ENCODE data around the gene TDRD3.

Gene TDRD3

DNA sequence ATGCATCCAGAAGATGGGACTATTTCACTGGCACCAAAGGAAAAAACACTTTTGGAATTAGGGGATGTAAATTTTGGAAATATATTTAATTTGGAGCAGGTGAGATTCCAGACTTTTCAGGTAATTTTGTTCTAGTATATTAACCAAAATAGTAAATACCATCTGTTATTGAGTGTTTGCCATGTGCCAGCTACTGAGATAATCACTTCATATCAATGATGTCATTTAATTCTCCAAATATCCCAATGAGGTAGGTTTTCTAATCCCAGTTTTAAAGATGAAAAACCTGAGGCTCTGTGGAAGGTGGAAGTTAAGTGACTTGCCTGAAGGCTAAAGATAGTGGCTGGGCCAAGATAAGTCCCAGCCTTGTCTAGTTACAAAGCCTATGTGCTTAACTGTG lies 95.2 kb downstream of the TDRD3 start:
- no peak overlapping the region for H3K27ac ChIP-seq
- no peak for TF ChIP-seq CTCF (IDR thresholded peaks at IDR 0.05)
- TF ChIP-seq ZFX (IDR thresholded peaks at IDR 0.05; ENCODE audit: borderline replicate concordance), result no peak

DNA sequence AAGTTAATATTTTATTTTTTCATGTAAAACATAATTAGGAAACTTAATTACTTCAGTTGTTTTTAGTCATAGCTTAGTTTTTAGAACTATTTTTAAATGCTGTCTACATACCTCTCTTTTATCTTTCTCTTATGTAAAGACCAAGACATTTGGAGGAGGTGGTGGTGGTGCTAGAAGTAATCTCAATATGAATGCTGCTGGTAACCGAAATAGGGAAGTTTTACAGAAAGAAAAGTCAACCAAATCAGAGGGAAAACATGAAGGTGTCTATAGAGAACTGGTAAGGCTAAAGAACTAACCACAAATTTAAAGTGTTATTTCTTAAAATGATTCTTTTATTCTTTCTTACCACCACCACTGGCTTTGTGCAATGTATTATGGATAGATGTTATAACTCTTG lies 97.3 kb downstream of the TDRD3 start:
- no peak overlapping the region for H3K27ac ChIP-seq
- TF ChIP-seq ZFX (IDR thresholded peaks at IDR 0.05; ENCODE audit: borderline replicate concordance) (no peak), CTCF (IDR thresholded peaks at IDR 0.05) (no peak)

GRCh38 chr13:60501236-60501635 lies 104.2 kb downstream of the TDRD3 start:
- no peak overlapping the region for H3K27ac ChIP-seq
- TF ChIP-seq ZFX (IDR thresholded peaks at IDR 0.05; ENCODE audit: borderline replicate concordance) (no peak), CTCF (IDR thresholded peaks at IDR 0.05) (no peak)

- H3K27ac ChIP-seq, result no peak overlapping the region
- TF ChIP-seq ZFX (IDR thresholded peaks at IDR 0.05; ENCODE audit: borderline replicate concordance) (no peak), CTCF (IDR thresholded peaks at IDR 0.05) (no peak)
Measured at GRCh38 chr13:60509601-60510386, 112.8 kb downstream of the TDRD3 start.

DNA sequence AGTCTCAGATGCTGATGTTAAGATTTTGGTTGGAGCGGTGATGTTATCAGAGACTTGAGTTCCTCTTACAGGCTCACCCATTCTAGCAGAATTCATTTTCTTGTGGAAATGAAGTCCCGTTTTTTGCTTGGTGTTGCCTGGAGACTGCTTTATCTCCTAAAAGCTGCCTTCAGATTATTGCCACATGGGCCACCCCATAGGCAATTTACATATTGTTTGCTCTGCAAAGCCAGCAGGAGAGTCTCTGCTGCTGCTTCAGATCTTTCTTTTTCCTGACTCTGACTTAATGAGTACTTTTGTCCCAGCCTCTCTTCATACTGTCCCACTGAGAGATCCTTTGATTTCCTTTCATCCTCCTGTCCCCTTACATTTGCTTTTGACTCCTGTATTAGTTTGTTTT lies 114.6 kb downstream of the TDRD3 start:
- no peak overlapping the region for H3K27ac ChIP-seq
- TF ChIP-seq CTCF (IDR thresholded peaks at IDR 0.05) (no peak), ZFX (IDR thresholded peaks at IDR 0.05; ENCODE audit: borderline replicate concordance) (no peak)

DNA sequence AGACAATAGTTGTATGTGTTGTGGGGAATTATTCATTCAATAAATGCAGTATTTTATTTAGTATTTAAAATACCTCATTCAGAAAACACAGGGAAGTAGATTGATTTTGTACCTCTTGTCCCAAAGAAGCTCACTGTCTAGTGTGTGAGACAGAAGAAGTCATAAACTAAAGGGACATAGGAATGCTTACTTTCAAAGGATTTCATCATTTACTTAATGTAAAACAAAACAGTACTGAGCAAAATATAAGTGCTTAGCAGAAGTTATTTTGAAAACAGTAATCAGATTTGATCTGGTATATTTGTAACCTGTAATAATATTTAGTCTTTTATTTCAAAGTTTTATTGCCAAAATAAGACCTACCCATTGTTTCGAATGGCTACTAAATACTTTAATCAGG lies 117.9 kb downstream of the TDRD3 start:
- TF ChIP-seq CTCF (IDR thresholded peaks at IDR 0.05), result no peak
- TF ChIP-seq ZFX (IDR thresholded peaks at IDR 0.05; ENCODE audit: borderline replicate concordance), result no peak

DNA sequence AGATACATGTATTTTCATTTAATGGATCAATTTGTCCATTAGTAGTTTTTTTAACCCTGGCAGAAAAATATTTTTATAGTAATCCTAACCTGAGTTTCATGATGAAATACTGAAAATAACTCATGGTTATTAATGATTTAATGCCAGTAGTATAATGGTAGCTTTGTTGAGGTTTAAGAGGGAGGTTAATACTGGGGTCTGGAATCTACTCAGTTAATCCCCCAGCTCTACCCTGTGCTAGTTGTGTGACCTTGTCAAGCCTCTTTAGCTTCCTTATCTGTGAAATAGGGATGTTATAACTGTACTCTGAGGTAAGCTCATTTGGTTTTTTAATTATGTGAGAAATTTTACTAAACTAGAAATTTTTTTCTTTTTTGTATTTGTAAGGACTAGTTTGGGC lies 122.5 kb downstream of the TDRD3 start:
- H3K27ac ChIP-seq, result no peak overlapping the region
- no peak for TF ChIP-seq CTCF (IDR thresholded peaks at IDR 0.05)
- no peak for TF ChIP-seq ZFX (IDR thresholded peaks at IDR 0.05; ENCODE audit: borderline replicate concordance)

More for the DNA sequence above, 117.9 kb downstream of the TDRD3 start:
- no peak overlapping the region for H3K27ac ChIP-seq

Measured in 22Rv1 (cell line).